ENCODE measurements around the gene VIL1.

Gene VIL1

DNA sequence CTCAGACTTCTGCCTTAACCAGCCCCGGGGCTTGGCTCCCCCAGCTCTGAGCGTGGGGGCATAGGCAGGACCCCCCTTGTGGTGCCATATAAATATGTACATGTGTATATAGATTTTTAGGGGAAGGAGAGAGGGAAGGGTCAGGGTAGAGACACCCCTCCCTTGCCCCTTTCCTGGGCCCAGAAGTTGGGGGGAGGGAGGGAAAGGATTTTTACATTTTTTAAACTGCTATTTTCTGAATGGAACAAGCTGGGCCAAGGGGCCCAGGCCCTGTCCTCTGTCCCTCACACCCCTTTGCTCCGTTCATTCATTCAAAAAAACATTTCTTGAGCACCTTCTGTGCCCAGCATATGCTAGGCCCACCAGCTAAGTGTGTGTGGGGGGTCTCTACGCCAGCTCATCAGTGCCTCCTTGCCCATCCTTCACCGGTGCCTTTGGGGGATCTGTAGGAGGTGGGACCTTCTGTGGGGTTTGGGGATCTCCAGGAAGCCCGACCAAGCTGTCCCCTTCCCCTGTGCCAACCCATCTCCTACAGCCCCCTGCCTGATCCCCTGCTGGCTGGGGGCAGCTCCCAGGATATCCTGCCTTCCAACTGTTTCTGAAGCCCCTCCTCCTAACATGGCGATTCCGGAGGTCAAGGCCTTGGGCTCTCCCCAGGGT lies 13.7 kb upstream of the VIL1 start:
- DNase-seq (ENCODE audit: low read depth, low spot score) = no peak

DNA sequence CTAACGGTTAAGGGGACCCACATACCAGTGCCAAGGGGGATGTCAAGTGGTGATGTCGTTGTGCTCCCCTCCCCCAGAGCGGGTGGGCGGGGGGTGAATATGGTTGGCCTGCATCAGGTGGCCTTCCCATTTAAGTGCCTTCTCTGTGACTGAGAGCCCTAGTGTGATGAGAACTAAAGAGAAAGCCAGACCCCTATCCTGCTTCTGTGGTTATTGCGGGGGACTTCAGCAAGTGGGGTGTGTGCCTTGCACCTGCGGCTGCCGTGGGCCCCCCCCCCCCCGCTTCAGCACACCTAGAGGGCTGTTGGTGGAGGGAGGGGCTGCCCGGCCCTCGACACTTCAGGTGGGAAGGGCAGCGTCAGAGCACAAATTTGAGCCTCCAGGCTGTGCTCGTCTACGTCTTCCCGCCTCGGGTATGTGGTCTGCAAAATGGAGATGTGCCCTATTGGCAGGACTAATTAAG lies 13.1 kb upstream of the VIL1 start:
- no peak for DNase-seq (ENCODE audit: low read depth, low spot score)

DNA sequence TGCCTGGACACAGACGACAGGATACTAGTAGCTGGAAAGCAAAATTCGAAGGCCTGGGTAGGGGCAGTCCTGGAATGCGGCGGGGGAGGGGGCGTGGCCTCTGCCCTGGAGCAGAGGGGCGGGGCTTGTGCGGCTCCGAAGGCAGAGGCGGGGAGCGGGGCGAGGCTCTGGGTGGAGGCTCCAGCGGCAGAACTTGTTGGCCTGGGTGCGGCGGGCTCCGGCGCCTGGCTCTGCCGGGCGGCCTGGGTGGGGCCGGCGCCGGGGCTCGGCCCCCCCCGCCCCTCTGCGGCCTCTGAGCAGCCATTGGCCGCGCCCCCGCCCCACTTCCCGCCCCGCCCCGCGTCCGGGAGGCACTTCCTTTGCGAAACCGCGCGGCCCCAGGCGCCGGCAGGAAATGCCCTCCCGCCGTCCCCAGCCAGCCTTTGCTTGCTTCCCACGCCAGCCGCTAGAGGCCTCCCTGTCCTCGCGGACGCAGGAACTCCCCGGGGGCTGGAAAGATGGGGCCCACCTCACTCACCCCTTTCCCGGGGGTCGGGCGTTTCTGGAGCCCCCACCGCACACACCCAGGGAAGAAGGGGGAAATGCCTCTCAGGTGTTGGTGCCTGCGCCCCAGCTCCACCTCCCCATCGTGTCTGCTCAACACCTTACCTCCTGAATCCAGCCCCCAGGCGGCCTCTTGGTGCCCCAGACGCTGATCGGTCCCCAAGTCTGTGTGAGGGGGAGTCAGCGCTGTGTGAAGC lies 12.5 kb upstream of the VIL1 start:
- DNase-seq (ENCODE audit: low read depth, low spot score) = peak; percentile 68

DNA sequence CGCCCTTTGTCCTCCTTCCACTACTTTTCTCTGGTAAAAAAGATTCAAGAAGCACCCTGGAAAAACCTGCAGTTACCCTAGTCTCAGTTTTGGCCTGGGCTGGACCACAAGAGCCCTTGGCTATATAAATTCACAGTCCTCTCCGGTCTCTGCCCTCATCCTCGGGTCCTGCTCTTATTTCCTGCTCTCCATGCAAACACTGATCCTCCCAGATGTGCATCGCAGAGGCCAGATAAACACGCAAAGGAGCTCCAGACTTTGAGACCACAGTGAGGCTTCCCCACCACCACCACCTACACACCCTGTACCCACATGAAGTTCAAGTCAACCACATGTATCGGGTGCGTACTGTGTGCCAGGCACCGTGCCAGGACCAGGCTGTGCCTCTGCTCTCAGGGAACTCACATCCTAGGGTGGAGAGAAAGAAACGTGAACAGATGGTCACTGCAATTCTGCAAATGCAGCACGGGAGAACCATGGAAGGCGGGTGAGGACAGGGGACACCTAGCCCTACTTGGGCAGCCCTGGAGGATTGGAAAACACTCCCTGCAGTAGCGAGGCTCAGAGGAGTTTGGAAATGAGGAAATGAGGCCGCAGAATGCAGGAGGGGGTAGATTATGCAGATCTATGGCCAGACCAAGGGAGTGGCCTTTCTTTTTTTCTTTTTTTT lies 11.8 kb upstream of the VIL1 start:
- no peak for DNase-seq (ENCODE audit: low read depth, low spot score)

DNA sequence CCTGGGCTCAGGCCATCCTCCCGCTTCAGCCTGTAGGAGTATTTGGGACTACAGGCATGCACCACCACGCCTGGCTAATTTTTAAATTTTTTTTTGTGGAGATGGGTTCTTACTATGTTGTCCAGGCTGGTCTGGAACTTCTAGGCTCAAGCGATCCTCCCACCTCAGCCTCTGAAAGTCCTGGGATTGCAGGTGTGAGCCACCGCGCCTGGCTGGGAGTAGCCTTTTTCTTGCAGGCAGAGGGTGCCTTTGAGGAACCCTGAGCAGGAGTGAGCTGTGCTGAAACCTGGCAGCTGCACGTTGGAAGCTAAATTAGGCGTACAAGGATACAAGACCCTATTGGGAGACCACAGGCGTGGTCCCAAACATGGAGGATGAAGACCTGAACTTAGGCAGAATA lies 11.2 kb upstream of the VIL1 start:
- DNase-seq (ENCODE audit: low read depth, low spot score) = no peak

DNA sequence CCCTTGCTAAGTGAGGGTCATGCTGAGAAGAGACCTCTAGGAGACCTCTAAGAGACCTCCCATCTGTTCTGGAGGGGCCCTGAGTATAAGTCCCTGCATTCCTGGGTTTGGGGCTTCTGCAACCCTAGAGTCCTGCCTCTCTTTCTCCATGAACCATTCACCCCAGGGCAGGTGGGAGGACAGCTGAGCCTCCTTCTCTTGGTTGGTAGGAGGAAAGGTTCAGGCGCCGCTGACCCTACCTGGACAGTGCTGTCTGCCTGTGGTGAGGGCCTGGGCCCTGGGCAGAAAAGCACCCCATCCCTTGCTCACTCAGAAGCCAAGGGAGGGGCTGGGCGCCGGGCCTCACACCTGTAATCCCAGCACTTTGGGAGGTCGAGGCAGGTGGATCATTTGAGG lies 604 bp upstream of the VIL1 start:
- DNase-seq (ENCODE audit: low read depth, low spot score) = no peak

DNA sequence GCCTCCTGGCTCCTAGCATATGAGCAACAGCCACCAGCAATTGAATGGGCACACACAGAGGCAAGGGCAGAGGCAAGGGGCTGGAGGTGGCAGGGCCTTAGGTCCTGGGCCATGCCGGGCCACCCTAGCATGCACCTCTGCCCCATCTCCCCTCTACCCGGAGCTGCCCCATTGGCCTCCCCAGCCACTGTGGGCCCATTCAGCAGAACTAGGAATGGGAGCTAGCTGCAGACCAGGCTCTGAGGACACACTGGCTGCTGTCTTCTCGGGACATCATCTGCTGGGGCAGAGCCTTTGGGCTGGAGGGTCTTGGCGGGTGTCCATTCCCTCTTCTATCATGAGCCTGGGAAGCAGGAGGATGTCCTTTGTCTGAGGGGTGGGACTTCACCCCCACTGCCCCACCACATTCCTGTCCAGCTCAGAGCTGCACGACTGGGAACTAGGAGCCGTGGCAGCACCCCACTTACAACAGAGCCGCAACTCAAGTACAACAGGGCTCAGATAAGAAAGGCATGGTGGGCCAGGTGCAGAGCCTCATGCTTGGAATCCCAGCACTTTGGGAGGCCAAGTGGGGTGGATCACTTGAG lies 800 bp downstream of the VIL1 start:
- no peak for DNase-seq (ENCODE audit: low read depth, low spot score)

- DNase-seq (ENCODE audit: low read depth, low spot score) = no peak
Measured at GRCh38 chr2:218421027-218421426, 2.1 kb downstream of the VIL1 start.

DNA sequence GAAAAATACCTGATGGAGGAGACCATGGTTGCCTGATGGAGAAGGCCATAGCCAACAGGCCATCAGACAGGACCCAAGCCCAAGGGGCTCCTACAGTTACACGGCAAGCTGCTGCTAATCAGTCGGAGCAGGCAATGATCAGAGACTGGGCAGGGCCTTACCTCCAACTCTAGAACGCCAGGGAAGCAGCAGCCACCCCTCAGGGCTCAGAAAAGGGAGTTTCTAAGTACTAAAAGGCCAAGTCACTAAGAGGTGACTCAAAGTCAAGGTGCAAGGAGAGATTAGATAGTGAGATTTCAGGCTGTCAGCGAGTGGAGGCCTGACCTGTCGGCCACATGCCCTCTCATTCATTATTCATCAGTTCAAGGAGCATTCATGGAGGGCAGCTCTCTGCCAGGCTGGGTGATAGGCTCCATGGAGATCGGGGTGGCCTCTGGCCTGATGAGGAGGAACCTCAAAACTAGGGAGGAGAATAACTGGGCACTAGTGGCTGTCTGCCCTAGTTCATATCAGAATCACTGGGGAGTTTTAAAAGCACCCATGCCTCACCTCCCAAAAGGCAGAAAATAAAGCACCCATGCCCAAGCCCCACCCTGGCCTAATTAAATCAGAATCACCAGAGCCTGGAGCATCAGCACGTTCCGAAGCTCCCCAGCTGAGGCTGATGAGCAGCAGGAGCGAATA lies 3.6 kb downstream of the VIL1 start:
- no peak for DNase-seq (ENCODE audit: low read depth, low spot score)

DNA sequence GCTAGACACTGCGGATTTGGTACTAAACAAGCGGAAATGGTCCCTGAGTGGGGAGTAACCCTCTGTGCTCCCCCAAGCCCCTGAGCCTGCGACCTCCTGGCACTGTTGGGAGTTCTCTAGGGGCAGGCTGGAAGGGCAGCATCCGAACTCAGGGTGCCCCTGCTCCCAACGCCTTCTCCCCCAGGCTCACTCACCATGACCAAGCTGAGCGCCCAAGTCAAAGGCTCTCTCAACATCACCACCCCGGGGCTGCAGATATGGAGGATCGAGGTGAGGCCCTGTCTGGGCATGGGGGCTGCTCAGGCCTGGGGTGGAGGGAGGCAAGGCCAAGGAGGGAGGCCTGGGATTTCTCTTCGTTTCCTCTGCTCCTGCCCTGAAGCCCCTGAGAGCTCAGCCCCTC lies 4.7 kb downstream of the VIL1 start:
- no peak for DNase-seq (ENCODE audit: low read depth, low spot score)

DNA sequence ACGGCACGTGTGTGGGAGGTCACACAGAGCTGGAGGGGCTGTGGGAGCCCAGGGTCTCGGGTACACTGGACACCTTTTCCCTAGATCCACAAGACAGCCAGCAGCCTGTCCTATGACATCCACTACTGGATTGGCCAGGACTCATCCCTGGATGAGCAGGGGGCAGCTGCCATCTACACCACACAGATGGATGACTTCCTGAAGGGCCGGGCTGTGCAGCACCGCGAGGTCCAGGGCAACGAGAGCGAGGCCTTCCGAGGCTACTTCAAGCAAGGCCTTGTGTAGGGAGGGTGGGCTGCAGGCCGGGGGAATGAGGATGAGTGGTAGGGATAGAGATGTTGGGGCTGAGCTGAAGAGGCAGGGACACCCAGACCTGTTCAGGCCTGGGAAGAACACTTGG lies 6.6 kb downstream of the VIL1 start:
- no peak for DNase-seq (ENCODE audit: low read depth, low spot score)

- no peak for DNase-seq (ENCODE audit: low read depth, low spot score)
Measured at GRCh38 chr2:218427741-218428140, 8.8 kb downstream of the VIL1 start.

DNA sequence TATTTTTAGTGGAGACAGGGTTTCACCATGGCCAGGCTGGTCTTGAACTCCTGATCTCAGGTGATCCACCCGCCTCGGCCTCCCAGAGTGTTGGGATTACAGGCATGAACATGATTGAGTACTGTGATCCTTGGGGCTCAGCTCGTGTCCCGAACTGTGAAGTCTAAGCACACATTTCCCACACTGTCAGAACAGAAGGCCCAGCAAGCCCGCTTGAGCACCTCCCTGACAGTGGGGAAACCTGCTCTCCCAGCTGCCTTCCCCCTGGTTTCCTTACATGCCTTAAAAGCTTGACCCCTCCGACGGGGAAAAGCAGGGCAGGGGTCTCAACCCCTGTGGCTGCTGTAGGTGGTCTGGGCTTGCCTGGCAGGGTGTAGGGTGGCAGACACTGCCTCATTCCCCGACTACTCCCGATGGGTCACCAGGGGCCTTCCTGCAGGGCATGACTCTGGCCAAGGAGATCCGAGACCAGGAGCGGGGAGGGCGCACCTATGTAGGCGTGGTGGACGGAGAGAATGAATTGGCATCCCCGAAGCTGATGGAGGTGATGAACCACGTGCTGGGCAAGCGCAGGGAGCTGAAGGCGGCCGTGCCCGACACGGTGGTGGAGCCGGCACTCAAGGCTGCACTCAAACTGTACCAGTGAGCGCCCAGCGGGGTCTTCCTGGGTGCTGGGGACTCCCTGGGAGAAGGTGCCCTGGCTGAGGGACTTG lies 10.1 kb downstream of the VIL1 start:
- DNase-seq (ENCODE audit: low read depth, low spot score) = no peak

GRCh38 chr2:218429911-218430692 lies 11.2 kb downstream of the VIL1 start:
- DNase-seq (ENCODE audit: low read depth, low spot score) = no peak

- no peak for DNase-seq (ENCODE audit: low read depth, low spot score)
Measured at GRCh38 chr2:218430721-218431120, 11.8 kb downstream of the VIL1 start.

- no peak for DNase-seq (ENCODE audit: low read depth, low spot score)
Measured at GRCh38 chr2:218431878-218432277, 13.0 kb downstream of the VIL1 start.

DNA sequence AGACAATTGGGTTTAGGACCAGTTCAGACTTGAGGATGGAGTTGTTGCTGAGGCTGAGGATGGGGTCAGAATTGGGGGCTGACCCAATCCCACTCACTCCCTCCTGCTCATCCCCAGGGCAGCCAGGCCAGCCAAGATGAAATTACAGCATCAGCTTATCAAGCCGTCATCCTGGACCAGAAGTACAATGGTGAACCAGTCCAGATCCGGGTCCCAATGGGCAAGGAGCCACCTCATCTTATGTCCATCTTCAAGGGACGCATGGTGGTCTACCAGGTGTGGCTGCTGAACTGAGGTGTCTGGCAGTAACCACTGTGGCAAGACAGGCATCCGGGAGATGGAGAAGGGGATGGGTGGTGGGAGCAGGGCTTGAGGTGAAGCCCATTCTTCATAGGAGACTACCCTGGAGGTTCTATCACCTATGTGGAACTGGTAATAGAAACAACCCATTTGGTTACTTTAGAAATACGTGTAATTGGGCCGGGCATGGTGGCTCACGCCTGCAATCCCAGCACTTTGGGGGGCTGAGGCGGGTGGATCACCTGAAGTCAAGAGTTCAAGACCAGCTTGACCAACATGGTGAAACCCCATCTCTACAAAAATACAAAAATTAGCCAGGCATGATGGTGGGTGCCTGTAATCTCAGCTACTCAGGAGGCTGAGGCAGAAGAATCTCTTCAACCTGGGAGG lies 13.9 kb downstream of the VIL1 start:
- no peak for DNase-seq (ENCODE audit: low read depth, low spot score)

GRCh38 chr2:218434456-218434855 lies 15.5 kb downstream of the VIL1 start:
- DNase-seq (ENCODE audit: low read depth, low spot score) = no peak

- no peak for DNase-seq (ENCODE audit: low read depth, low spot score)
Measured at GRCh38 chr2:218435003-218435982, 16.4 kb downstream of the VIL1 start.
